ENCODE results near the gene PIGZ. TPM values are rescaled to one million over a fixed set of nuclear protein-coding genes. Genes with fewer than 3 reads are reported as not detected.

Gene PIGZ
- total RNA-seq, 2 experiments from 2014 or later: 0.81 to 1.9 TPM

DNA sequence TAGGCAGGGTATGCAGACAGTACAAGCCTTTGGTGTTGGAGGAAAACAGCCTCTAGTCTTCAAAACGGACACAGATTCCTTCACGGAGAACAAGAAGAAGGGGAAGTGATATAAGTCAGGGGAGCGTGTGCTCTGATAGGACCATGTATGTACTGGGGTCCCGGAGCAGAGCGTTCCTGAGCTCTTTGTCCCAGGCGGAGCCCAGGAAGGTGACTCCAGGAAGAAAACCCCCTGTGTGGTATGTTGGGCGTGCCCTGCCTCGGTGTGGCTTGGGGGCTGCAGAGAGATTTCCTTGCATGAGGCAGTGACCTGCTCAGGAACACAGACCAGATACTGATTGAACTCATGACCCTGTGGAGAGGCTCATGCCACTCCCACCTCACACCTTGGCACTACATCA lies 39.3 kb upstream of the PIGZ start:
- Mint-ChIP-seq H3K27me3 (ENCODE audit: low read depth) (peaks cover 2% of the 10 kb centered on the region), H3K36me3 (ENCODE audit: low read depth) (no peaks in the 10 kb centered on the region), H3K4me3 (no peak overlapping the region), H3K4me1 (ENCODE audit: low read depth) (peaks cover 9% of the 10 kb centered on the region), H3K9me3 (ENCODE audit: insufficient read depth) (no peaks in the 10 kb centered on the region), H3K27ac (no peak overlapping the region)
- POLR2A ChIA-PET: no interaction called here
- CTCF ChIA-PET: no interaction called here
- DNase-seq (no peak), ATAC-seq (no peak)

DNA sequence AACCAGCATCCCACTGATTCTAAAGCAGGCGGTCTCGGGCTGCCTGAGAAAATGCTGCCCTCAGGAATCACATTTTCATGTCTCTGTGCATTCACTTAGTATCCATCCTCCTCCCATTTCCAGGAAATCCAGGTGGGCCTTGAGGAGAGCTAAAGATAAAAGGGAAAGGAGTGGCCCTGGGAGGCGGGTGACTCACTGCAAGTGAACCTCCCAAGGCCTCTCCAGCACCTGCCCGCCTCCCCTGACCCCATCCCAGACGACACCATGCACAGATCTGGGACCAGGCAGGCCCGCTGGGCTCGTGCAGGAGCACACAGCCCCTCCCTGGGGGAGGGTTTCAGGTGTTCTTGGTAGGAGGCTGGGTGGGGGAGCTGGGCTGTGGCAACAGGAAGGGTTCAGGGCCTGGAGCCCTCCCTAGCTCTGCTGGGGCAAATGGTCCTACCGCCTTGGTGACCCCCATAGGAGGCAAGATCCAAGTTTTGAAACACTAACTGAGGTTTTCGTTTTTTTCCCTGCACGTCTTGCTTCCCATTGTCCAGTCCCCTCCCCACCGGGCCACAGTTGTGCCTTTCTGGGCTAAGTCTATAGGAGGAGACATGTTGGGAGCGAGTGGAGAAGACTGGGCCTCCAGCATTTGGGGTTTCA lies 38.8 kb upstream of the PIGZ start:
- Mint-ChIP-seq H3K27ac (no peak overlapping the region), H3K9me3 (ENCODE audit: insufficient read depth) (no peaks in the 10 kb centered on the region), H3K4me1 (ENCODE audit: low read depth) (peaks cover 9% of the 10 kb centered on the region), H3K27me3 (ENCODE audit: low read depth) (peaks cover 2% of the 10 kb centered on the region), H3K4me3 (no peak overlapping the region), H3K36me3 (ENCODE audit: low read depth) (no peaks in the 10 kb centered on the region)
- ChIA-PET POLR2A (no interaction called here), CTCF (interaction anchor here (0.5 to 1.1 kb wide), 2 partner anchors 180 to 490 kb away, joined by 3 read pairs; no protein-coding TSS in a partner anchor)
- DNase-seq (no peak), ATAC-seq (no peak)

DNA sequence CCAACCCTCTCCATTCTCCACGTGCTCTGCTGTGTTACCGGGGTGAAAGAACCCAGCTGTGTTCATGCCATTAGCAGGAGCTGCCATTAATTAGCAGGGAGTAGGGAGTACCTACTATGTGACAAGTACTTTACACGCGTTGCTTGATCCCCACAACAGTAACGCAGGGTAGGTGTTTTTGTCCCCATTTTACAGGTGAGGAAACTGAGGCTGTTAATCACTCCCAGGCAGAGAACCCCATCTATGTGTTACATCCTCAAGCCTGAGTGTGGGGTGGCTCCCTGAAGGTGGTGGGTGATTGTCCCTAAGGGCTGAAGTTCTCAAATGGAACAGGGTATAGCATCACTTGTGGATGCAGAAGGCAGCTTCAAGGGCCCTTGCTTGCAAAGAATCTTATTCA lies 38.2 kb upstream of the PIGZ start:
- ATAC-seq (no peak), DNase-seq (no peak)
- Mint-ChIP-seq H3K4me1 (ENCODE audit: low read depth) (peaks cover 9% of the 10 kb centered on the region), H3K36me3 (ENCODE audit: low read depth) (no peaks in the 10 kb centered on the region), H3K27me3 (ENCODE audit: low read depth) (peaks cover 2% of the 10 kb centered on the region), H3K27ac (no peak overlapping the region), H3K9me3 (ENCODE audit: insufficient read depth) (no peaks in the 10 kb centered on the region), H3K4me3 (no peak overlapping the region)
- ChIA-PET CTCF (interaction anchor here (0.5 to 1.3 kb wide), 3 partner anchors 15 to 491 kb away, joined by 3 read pairs; no protein-coding TSS in a partner anchor), POLR2A (no interaction called here)

DNA sequence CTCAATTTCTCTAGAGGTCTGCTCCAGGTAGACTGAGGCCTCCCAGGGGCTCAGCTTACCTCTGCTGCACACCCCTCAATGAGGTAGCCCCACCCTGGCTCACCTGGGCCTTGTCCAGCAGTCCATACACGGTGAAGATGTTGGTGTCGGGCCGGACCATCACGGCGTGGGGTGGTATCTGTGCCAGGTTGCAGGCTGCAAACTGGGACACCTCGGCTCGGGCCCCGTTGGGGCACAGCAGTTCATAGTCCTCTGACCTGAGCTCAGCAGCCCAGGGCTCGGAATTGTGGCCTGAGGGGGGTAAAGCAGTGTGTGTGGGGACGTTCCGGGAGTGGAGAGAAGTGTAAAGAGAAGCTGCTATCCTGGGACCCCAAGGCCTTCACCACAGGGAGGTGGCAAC lies 37.8 kb upstream of the PIGZ start:
- Mint-ChIP-seq H3K27me3 (ENCODE audit: low read depth) (peaks cover 2% of the 10 kb centered on the region), H3K36me3 (ENCODE audit: low read depth) (no peaks in the 10 kb centered on the region), H3K4me1 (ENCODE audit: low read depth) (peaks cover 12% of the 10 kb centered on the region), H3K27ac (no peak overlapping the region), H3K4me3 (no peak overlapping the region), H3K9me3 (ENCODE audit: insufficient read depth) (no peaks in the 10 kb centered on the region)
- POLR2A ChIA-PET: interaction anchor here (0.5 kb wide), 1 partner anchor 36 kb away, joined by 3 read pairs; no protein-coding TSS in a partner anchor
- no peak for DNase-seq
- ATAC-seq: no peak
- CTCF ChIA-PET: interaction anchor here (1.1 to 6.1 kb wide), 3 partner anchors 16 to 181 kb away, joined by 3 to 41 read pairs (median 3); partner anchors contain the start of gene MELTF

DNA sequence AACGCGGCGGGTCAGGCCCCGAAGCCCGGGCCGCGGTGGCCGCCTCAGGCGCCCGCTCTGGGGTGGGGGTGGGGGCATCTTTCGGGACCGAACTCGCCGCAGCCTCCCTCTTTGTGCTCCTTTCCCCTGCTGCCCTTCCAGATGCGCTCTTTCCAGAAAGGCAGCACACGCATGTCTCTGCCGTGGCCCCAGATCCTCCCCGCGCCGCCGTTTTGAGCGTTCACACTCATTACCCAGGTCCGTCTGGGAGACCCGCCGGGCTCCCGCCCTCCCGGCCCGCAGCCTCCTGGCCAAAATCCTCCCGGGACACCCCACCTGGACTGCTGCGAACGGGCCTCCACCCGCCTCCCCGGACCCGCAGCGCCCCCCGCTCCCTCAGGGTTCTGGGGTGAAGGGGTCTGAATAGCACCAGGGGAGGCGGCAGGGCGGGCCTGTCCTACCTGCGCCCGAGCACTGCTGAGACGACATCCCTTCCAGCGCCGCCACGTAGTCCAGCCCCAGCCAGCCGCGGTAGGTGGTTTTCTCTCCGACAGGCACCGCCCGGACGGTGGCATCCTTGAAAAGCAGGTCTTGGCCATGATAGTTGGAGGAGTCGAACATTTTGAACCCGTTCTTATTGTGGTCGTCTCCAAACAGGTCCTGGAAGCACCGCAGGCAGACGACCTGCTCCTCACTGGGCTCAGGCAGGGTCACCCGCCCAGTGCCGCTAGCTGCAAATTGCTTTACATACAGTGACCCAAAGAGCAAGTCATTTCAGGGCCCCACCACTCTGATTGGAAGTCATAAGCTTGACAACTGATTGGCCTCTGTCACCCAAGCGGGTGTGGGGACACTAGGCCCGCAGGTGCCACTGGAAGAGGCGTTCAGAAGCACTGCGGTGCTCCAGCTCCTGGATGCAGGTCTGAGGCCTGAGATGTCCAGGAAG lies 35.1 kb upstream of the PIGZ start:
- Mint-ChIP-seq H3K9me3 (ENCODE audit: insufficient read depth) (no peaks in the 10 kb centered on the region), H3K36me3 (ENCODE audit: low read depth) (no peaks in the 10 kb centered on the region), H3K27me3 (ENCODE audit: low read depth) (peaks cover 2% of the 10 kb centered on the region), H3K4me3 (peak overlapping the region; percentile 77), H3K27ac (peak overlapping the region; percentile 87), H3K4me1 (ENCODE audit: low read depth) (peaks cover 12% of the 10 kb centered on the region)
- ATAC-seq (peak; percentile 10), DNase-seq (peak; percentile 41)
- ChIA-PET POLR2A (interaction anchor here (0.7 to 1.5 kb wide), 2 partner anchors 25 to 112 kb away, joined by 3 read pairs; partner anchors contain the start of gene MELTF), CTCF (interaction anchor here (0.7 to 6.1 kb wide), 7 partner anchors 22 to 184 kb away, joined by 3 to 41 read pairs (median 3); partner anchors contain the start of gene MELTF)

DNA sequence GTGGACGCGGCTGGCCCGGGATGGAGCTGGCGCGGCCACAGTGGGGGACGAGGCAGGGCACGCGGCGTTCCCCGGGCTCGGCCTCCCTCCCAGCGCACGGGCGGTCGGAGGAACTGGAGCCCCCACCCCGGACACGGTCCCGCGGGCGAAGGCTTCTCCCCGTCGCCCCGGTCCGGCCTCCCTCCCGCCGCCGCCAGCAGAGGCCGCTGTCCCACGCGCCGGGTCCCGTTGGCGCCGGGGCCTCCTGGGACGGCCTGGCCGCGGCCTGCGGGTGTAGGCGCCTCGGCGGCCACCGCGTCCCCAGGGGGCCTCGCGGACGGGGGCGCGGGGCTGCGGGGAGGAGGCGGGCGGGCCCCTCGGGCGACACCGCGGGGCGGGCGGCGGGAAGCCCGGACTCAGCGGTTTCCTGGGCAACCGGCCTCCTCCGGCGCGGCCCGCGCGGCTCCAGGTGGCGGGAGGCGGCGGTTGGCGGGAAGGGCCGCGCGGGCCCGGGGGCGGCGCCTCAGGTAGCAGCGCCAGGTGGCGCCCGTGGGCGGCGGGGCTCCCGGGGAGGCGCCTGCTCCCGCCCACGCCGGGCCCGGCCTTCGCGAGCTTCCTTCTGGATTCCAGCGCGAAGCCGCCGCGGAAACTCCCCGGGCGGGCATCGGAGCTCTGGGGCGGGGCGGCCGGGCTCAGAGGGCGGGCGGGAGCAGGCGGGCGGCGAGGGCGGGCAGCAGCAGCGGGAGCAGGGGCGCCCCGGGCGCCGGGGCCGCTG lies 34.2 kb upstream of the PIGZ start:
- Mint-ChIP-seq H3K27ac (no peak overlapping the region), H3K27me3 (ENCODE audit: low read depth) (peaks cover 2% of the 10 kb centered on the region), H3K4me1 (ENCODE audit: low read depth) (peaks cover 12% of the 10 kb centered on the region), H3K4me3 (no peak overlapping the region), H3K36me3 (ENCODE audit: low read depth) (no peaks in the 10 kb centered on the region), H3K9me3 (ENCODE audit: insufficient read depth) (no peaks in the 10 kb centered on the region)
- ATAC-seq (peak; percentile 85), DNase-seq (peak; percentile 71)
- POLR2A ChIA-PET: interaction anchor here (0.9 to 1.5 kb wide), 2 partner anchors 17 to 26 kb away, joined by 3 read pairs; partner anchors contain the start of gene MELTF
- CTCF ChIA-PET: interaction anchor here (0.7 to 6.1 kb wide), 9 partner anchors 22 to 185 kb away, joined by 3 to 41 read pairs (median 3); partner anchors contain the start of gene MELTF

DNA sequence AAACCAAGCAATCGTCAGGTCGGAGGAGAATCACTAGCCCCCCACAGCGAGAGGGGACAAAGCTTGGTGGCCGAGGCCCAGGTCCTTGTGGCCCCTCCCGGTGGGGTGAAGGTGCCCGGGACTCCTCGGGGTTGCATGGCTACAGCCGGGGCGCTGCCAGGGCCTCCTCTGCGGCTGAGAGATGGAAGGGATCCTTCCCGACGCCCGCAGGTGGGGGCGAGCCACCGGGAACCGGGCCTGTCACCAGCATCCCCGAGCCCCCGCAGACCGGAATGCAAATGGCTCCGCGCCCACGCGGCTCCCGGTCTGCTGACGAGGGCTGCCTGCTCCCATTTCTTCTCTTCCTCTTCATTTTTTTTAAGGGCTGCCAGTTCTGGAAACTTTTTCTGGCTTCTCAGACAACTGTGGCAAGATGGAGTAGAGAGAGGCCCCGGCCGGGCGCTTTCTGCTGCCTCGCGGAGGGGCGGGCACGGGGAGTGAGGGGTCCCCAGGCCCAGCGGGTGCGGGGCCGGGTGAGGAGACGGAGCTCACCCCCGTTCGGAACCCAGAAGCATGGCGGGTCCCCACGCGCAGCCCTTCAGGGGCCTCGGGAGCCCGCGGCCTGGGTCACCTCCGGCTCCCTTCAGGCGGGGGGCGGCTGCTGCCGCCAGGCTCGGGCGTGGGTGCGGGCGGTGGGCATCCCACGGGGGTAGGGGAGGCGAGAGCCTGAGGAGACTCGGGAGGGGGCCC lies 33.5 kb upstream of the PIGZ start:
- ChIA-PET POLR2A (interaction anchor here (0.7 to 1.0 kb wide), 3 partner anchors 17 to 296 kb away, joined by 3 read pairs; no protein-coding TSS in a partner anchor), CTCF (interaction anchor here (0.6 to 6.1 kb wide), 6 partner anchors 23 to 136 kb away, joined by 3 to 41 read pairs (median 3); partner anchors contain the start of gene MELTF)
- DNase-seq (no peak), ATAC-seq (no peak)
- peak overlapping the region; percentile 59 for H3K4me3 Mint-ChIP-seq
- H3K27ac Mint-ChIP-seq: peak overlapping the region; percentile 85
- H3K9me3 Mint-ChIP-seq (ENCODE audit: insufficient read depth): no peaks in the 10 kb centered on the region
- H3K27me3 Mint-ChIP-seq (ENCODE audit: low read depth): peaks cover 2% of the 10 kb centered on the region
- H3K4me1 Mint-ChIP-seq (ENCODE audit: low read depth): peaks cover 12% of the 10 kb centered on the region
- H3K36me3 Mint-ChIP-seq (ENCODE audit: low read depth): no peaks in the 10 kb centered on the region

DNA sequence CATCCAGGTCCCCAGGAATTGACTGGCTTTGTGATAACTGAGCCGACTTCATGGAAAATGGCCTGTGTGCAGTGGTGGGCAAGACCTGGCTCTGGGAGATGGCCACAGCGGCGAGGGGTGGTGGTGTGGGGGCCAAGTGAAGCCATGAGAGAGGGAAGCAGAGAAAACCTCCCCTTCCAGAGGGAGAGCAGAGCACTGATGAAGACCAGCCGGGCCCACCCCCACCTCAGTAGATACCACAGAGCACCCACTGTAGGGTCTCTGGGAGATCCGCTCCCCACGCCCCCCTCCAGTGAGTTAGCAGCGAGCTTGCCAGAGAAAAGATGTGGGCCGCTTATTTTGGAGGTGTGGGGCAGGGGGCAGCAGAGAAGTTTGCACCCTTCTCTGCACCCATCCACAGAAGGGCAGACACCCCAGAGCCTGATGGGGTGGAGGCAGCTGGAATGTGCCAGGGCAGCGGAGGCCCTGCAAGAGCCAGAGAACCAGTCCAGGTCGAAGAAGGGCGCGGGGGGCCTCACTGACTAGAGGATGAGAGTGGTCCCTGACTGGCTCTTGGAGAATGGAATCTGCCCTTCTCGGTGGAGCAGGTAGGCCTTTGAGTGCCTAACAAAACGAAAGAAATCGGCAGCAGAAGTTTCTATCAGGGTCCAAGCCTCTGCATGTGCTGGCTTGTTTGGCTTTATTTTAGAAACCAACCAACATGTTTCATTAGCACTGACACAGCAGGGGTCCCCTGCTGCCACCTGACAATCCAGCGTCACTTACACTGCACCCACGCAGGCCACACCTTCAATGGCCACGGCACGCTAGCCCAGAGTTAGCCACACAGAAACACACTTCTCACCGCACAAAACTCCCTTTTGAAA lies 32.7 kb upstream of the PIGZ start:
- POLR2A ChIA-PET: interaction anchor here (1.0 kb wide), 1 partner anchor 296 kb away, joined by 3 read pairs; no protein-coding TSS in a partner anchor
- DNase-seq (no peak), ATAC-seq (no peak)
- Mint-ChIP-seq H3K27me3 (ENCODE audit: low read depth) (peaks cover 2% of the 10 kb centered on the region), H3K36me3 (ENCODE audit: low read depth) (no peaks in the 10 kb centered on the region), H3K9me3 (ENCODE audit: insufficient read depth) (no peaks in the 10 kb centered on the region), H3K27ac (peak overlapping the region; percentile 85), H3K4me1 (ENCODE audit: low read depth) (peaks cover 12% of the 10 kb centered on the region), H3K4me3 (peak overlapping the region; percentile 59)
- CTCF ChIA-PET: interaction anchor here (0.8 to 6.1 kb wide), 2 partner anchors 29 to 52 kb away, joined by 3 to 41 read pairs; partner anchors contain the start of gene MELTF

DNA sequence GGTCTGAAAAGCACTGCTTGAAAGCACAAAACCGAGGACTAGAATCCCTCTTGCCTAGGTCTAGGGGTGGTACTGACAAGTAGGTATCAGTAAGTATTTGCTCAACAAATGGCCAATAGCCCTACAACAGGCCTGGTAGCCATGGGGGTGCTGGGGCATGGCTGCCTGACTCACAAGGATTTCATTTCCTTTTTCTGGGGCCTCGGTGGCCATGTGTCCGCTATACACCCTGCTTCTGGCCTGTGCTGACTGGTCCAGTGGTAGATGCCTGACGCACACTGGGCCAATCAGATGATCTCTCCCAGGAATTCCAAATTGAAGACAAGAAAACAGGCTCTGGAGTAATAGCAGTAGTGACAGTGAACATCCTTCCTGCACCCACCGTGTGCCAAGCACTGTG lies 31.6 kb upstream of the PIGZ start:
- CTCF ChIA-PET: interaction anchor here (6.1 kb wide), 1 partner anchor 30 kb away, joined by 41 read pairs; the partner anchor contains the start of gene MELTF
- no peak for ATAC-seq

More for the DNA sequence above, 31.6 kb upstream of the PIGZ start:
- POLR2A ChIA-PET: no interaction called here
- Mint-ChIP-seq H3K27ac (no peak overlapping the region), H3K4me3 (no peak overlapping the region), H3K9me3 (ENCODE audit: insufficient read depth) (no peaks in the 10 kb centered on the region), H3K4me1 (ENCODE audit: low read depth) (peaks cover 12% of the 10 kb centered on the region), H3K36me3 (ENCODE audit: low read depth) (no peaks in the 10 kb centered on the region), H3K27me3 (ENCODE audit: low read depth) (peaks cover under 1% of the 10 kb centered on the region)
- DNase-seq: no peak
